IPS-18c (cell line): ENCODE measurements around the gene OTUD6A.
"Not testable (repeated sequence)": the region's sequence is repeated elsewhere in the genome, so short reads cannot be mapped to it uniquely, and the experiment has no call there.

ENCODE experiments used
- H3K4me3 ChIP-seq: 2 replicates; pipeline ENCODE4 v1.7.0; 2013; ENCODE audit warnings: low read depth, mild to moderate bottlenecking, low read length, moderate library complexity; ENCODE audit not compliant: insufficient read depth
- H3K9me3 ChIP-seq: one replicate; pipeline ENCODE4 v1.6.1; 2013; ENCODE audit warnings: mild to moderate bottlenecking, low read length, moderate library complexity; ENCODE audit not compliant: control insufficient read depth, insufficient read depth

The OTUD6A gene

GRCh38 chrX:70089604-70090297 is 27.5 kb downstream of the OTUD6A start:
- H3K9me3 ChIP-seq, result peaks cover 4% of the 10 kb centered on the region
- H3K4me3 ChIP-seq, result no peak overlapping the region

- Histone ChIP-seq H3K9me3 (peaks cover 6% of the 10 kb centered on the region), H3K4me3 (no peak overlapping the region)
These were observed 30.0 kb downstream of the OTUD6A start for GRCh38 chrX:70092247-70092646.

- H3K9me3 ChIP-seq, result peaks cover 3% of the 10 kb centered on the region
- no peak overlapping the region for H3K4me3 ChIP-seq
These were observed 33.8 kb downstream of the OTUD6A start for GRCh38 chrX:70096052-70096451.

- Histone ChIP-seq H3K4me3 (no peak overlapping the region), H3K9me3 (no peaks in the 10 kb centered on the region)
These were observed 43.0 kb downstream of the OTUD6A start for GRCh38 chrX:70105229-70105628.

- H3K9me3 ChIP-seq, H3K4me3 ChIP-seq: not testable (repeated sequence)
These were observed 49.3 kb downstream of the OTUD6A start for GRCh38 chrX:70111436-70112026.
